HepG2 (cell line): ENCODE data around the gene B4GALT1.

Source experiments
- CHD4 ChIP-seq: fragments of 200-600 bp; sonication (generic); IDR thresholded peaks from 2 replicates; pipeline ENCODE4 v1.7.0; 2017; ENCODE audit warnings: mild to moderate bottlenecking, low read length, borderline replicate concordance
- E2F5 ChIP-seq: sonication (generic); formaldehyde crosslinking; conservative IDR thresholded peaks from 2 replicates; pipeline ENCODE4 v1.4.0; 2020; ENCODE audit warnings: missing genetic modification reagents
- ESRRA ChIP-seq: sonication (generic); formaldehyde crosslinking; IDR thresholded peaks from 2 replicates; pipeline ENCODE4 v1.5.1; 2020; ENCODE audit warnings: mild to moderate bottlenecking, low read depth, missing genetic modification reagents
- ETV6 ChIP-seq: sonication (generic); formaldehyde crosslinking; conservative IDR thresholded peaks from 2 replicates; pipeline ENCODE4 v1.4.0; 2020; ENCODE audit warnings: missing genetic modification reagents
- FOSL1 ChIP-seq: sonication (generic); formaldehyde crosslinking; IDR thresholded peaks from 2 replicates; pipeline ENCODE4 v1.9.0; 2021; ENCODE audit warnings: missing genetic modification reagents, borderline replicate concordance
- FOXM1 ChIP-seq: sonication (generic); formaldehyde crosslinking; IDR thresholded peaks from 2 replicates; pipeline ENCODE4 v1.5.0; 2020; ENCODE audit warnings: missing genetic modification reagents
- HNRNPK ChIP-seq: fragments of 200-400 bp; formaldehyde crosslinking; IDR thresholded peaks from 2 replicates; pipeline ENCODE4 v1.6.1; 2018; ENCODE audit warnings: low read length, low read depth, moderate library complexity, mild to moderate bottlenecking; ENCODE audit not compliant: poor library complexity, severe bottlenecking
- KMT2A ChIP-seq: sonication (generic); formaldehyde crosslinking; IDR thresholded peaks from 2 replicates; pipeline ENCODE4 v1.4.0; 2020; ENCODE audit warnings: missing genetic modification reagents
- PCBP1 ChIP-seq: fragments of 200-400 bp; formaldehyde crosslinking; IDR thresholded peaks from 2 replicates; pipeline ENCODE4 v1.6.1; 2017; ENCODE audit warnings: mild to moderate bottlenecking, low read depth, low read length, borderline replicate concordance
- SP1 ChIP-seq, 2 experiments: fragments of 450-650 bp in 1 of 2; sonication (generic) in 1 of 2; formaldehyde crosslinking in 1 of 2; IDR thresholded peaks; 2 replicates each; pipeline versions ENCODE4 v1.4.0 to v1.6.1; 2016 to 2020; ENCODE audit warnings: missing genetic modification reagents in 1 of 2
- TCF7 ChIP-seq: sonication (generic); IDR thresholded peaks from 2 replicates; pipeline ENCODE4 v1.6.1; 2016; ENCODE audit warnings: antibody characterized with exemption, low read depth
- ZFP37 ChIP-seq: sonication (generic); formaldehyde crosslinking; IDR thresholded peaks from 2 replicates; pipeline ENCODE4 v1.4.0; 2020; ENCODE audit warnings: missing genetic modification reagents, borderline replicate concordance
- ZNF740 ChIP-seq: sonication (generic); formaldehyde crosslinking; IDR thresholded peaks from 2 replicates; pipeline ENCODE4 v1.4.0; 2020; ENCODE audit warnings: missing genetic modification reagents
- TF ChIP-seq, protein P1 (sequence below): sonication (generic); formaldehyde crosslinking; IDR thresholded peaks from 2 replicates; pipeline ENCODE4 v1.4.0; 2020; ENCODE audit warnings: mild to moderate bottlenecking, missing genetic modification reagents

DNA sequence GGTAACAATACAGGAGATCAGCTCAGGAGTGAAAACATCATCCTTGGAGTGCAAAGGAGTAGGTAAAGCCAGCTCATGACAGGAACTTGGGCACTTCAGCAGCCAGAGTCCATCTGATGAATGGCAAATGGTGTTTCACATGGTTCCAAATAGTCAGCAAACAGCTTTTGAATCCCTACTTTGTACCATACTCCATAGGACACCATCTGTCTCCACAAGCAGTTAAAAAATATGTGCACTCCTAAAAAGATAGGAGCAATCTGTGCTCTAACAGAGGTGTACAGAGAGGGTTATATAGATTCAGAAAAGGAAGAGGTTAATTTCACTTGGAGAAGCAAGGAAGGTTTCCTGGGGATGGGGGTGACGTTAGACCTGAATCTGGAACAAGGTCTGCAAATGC lies 21.6 kb upstream of the B4GALT1 start:
- no peak for TF ChIP-seq ZFP37 (CRISPR knock-in tag)
- no peak for TF ChIP-seq FOSL1 (CRISPR knock-in tag)
- TF ChIP-seq HNRNPK: no peak
- TF ChIP-seq E2F5: no peak
- TF ChIP-seq ZNF740 (CRISPR knock-in tag): no peak
- TF ChIP-seq FOXM1 (CRISPR knock-in tag): no peak
- TF ChIP-seq ETV6 (CRISPR knock-in tag): no peak
- no peak for TF ChIP-seq PCBP1
- no peak for TF ChIP-seq KMT2A (CRISPR knock-in tag)
- no peak for TF ChIP-seq SP1 (IDR thresholded peaks at IDR 0.05)
- no peak for TF ChIP-seq SP1 (CRISPR knock-in tag; IDR thresholded peaks at IDR 0.05)
- no peak for TF ChIP-seq ESRRA
- no peak for TF ChIP-seq CHD4
- TF ChIP-seq, protein P1, sequence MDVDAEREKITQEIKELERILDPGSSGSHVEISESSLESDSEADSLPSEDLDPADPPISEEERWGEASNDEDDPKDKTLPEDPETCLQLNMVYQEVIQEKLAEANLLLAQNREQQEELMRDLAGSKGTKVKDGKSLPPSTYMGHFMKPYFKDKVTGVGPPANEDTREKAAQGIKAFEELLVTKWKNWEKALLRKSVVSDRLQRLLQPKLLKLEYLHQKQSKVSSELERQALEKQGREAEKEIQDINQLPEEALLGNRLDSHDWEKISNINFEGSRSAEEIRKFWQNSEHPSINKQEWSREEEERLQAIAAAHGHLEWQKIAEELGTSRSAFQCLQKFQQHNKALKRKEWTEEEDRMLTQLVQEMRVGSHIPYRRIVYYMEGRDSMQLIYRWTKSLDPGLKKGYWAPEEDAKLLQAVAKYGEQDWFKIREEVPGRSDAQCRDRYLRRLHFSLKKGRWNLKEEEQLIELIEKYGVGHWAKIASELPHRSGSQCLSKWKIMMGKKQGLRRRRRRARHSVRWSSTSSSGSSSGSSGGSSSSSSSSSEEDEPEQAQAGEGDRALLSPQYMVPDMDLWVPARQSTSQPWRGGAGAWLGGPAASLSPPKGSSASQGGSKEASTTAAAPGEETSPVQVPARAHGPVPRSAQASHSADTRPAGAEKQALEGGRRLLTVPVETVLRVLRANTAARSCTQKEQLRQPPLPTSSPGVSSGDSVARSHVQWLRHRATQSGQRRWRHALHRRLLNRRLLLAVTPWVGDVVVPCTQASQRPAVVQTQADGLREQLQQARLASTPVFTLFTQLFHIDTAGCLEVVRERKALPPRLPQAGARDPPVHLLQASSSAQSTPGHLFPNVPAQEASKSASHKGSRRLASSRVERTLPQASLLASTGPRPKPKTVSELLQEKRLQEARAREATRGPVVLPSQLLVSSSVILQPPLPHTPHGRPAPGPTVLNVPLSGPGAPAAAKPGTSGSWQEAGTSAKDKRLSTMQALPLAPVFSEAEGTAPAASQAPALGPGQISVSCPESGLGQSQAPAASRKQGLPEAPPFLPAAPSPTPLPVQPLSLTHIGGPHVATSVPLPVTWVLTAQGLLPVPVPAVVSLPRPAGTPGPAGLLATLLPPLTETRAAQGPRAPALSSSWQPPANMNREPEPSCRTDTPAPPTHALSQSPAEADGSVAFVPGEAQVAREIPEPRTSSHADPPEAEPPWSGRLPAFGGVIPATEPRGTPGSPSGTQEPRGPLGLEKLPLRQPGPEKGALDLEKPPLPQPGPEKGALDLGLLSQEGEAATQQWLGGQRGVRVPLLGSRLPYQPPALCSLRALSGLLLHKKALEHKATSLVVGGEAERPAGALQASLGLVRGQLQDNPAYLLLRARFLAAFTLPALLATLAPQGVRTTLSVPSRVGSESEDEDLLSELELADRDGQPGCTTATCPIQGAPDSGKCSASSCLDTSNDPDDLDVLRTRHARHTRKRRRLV (CRISPR knock-in tag): no peak
- no peak for TF ChIP-seq TCF7
